ENCODE measurements around the gene MYO18B.

Gene MYO18B

GRCh38 chr22:25748140-25748539, 6.2 kb downstream of the MYO18B start:
- no peak for DNase-seq
- peaks cover 78% of the 10 kb centered on the region for H3K4me1 Mint-ChIP-seq
- CTCF ChIA-PET, result interaction anchor here (4.7 kb wide), 1 partner anchor 25 kb away, joined by 19 read pairs; no protein-coding TSS in a partner anchor
- peak overlapping the region; percentile 93 for H3K27ac Mint-ChIP-seq
- H3K27me3 Mint-ChIP-seq, result no peaks in the 10 kb centered on the region
- H3K4me3 Mint-ChIP-seq, result no peak overlapping the region
- peaks cover 11% of the 10 kb centered on the region for H3K9me3 Mint-ChIP-seq
- peaks cover 27% of the 10 kb centered on the region for H3K36me3 Mint-ChIP-seq

- peak overlapping the region; percentile 93 for H3K27ac Mint-ChIP-seq
- H3K4me3 Mint-ChIP-seq, result no peak overlapping the region
- H3K9me3 Mint-ChIP-seq, result peaks cover 13% of the 10 kb centered on the region
- H3K36me3 Mint-ChIP-seq, result peaks cover 27% of the 10 kb centered on the region
- no peak for DNase-seq
- no peaks in the 10 kb centered on the region for H3K27me3 Mint-ChIP-seq
- peaks cover 76% of the 10 kb centered on the region for H3K4me1 Mint-ChIP-seq
- CTCF ChIA-PET, result interaction anchor here (4.7 kb wide), 1 partner anchor 24 kb away, joined by 19 read pairs; no protein-coding TSS in a partner anchor
These were observed 6.7 kb downstream of the MYO18B start for GRCh38 chr22:25748704-25749103.

GRCh38 chr22:25749420-25750169, 7.6 kb downstream of the MYO18B start:
- CTCF ChIA-PET, result interaction anchor here (0.6 to 4.7 kb wide), 9 partner anchors 11 to 47 kb away, joined by 3 to 19 read pairs (median 3); no protein-coding TSS in a partner anchor
- peaks cover 71% of the 10 kb centered on the region for H3K4me1 Mint-ChIP-seq

GRCh38 chr22:25750569-25751173, 8.7 kb downstream of the MYO18B start:
- Mint-ChIP-seq H3K4me3 (no peak overlapping the region), H3K4me1 (peaks cover 64% of the 10 kb centered on the region), H3K27me3 (no peaks in the 10 kb centered on the region), H3K9me3 (peaks cover 13% of the 10 kb centered on the region), H3K27ac (peak overlapping the region; percentile 93), H3K36me3 (peaks cover 20% of the 10 kb centered on the region)
- CTCF ChIA-PET, result interaction anchor here (1.1 to 4.7 kb wide), 8 partner anchors 9 to 48 kb away, joined by 3 to 19 read pairs (median 3); no protein-coding TSS in a partner anchor
- no peak for DNase-seq

More at GRCh38 chr22:25749420-25750169, 7.6 kb downstream of the MYO18B start:
- H3K27me3 Mint-ChIP-seq, result no peaks in the 10 kb centered on the region
- H3K36me3 Mint-ChIP-seq, result peaks cover 24% of the 10 kb centered on the region
- peak overlapping the region; percentile 93 for H3K27ac Mint-ChIP-seq
- peak; percentile 46 for DNase-seq
- no peak overlapping the region for H3K4me3 Mint-ChIP-seq
- peaks cover 13% of the 10 kb centered on the region for H3K9me3 Mint-ChIP-seq

- H3K36me3 Mint-ChIP-seq, result peaks cover 19% of the 10 kb centered on the region
- no peak for DNase-seq
- CTCF ChIA-PET, result interaction anchor here (1.0 to 4.7 kb wide), 3 partner anchors 22 to 288 kb away, joined by 3 to 19 read pairs (median 3); no protein-coding TSS in a partner anchor
- no peaks in the 10 kb centered on the region for H3K27me3 Mint-ChIP-seq
- peaks cover 64% of the 10 kb centered on the region for H3K4me1 Mint-ChIP-seq
- no peak overlapping the region for H3K4me3 Mint-ChIP-seq
- H3K27ac Mint-ChIP-seq, result peak overlapping the region; percentile 39
- H3K9me3 Mint-ChIP-seq, result peaks cover 12% of the 10 kb centered on the region
These were observed 9.2 kb downstream of the MYO18B start for GRCh38 chr22:25751174-25751581.

- Mint-ChIP-seq H3K27me3 (no peaks in the 10 kb centered on the region), H3K36me3 (peaks cover 17% of the 10 kb centered on the region), H3K4me1 (peaks cover 65% of the 10 kb centered on the region), H3K4me3 (no peak overlapping the region), H3K9me3 (peaks cover 6% of the 10 kb centered on the region), H3K27ac (no peak overlapping the region)
- no peak for DNase-seq
- CTCF ChIA-PET, result no interaction called here
These were observed 10.7 kb downstream of the MYO18B start for GRCh38 chr22:25752615-25753214.

GRCh38 chr22:25753252-25753651, 11.3 kb downstream of the MYO18B start:
- CTCF ChIA-PET, result no interaction called here
- no peak overlapping the region for H3K27ac Mint-ChIP-seq
- H3K4me3 Mint-ChIP-seq, result no peak overlapping the region
- no peaks in the 10 kb centered on the region for H3K27me3 Mint-ChIP-seq
- DNase-seq, result no peak
- peaks cover 6% of the 10 kb centered on the region for H3K9me3 Mint-ChIP-seq
- peaks cover 17% of the 10 kb centered on the region for H3K36me3 Mint-ChIP-seq
- H3K4me1 Mint-ChIP-seq, result peaks cover 65% of the 10 kb centered on the region

GRCh38 chr22:25754527-25755202, 12.7 kb downstream of the MYO18B start:
- peaks cover 13% of the 10 kb centered on the region for H3K36me3 Mint-ChIP-seq
- no peak overlapping the region for H3K27ac Mint-ChIP-seq
- CTCF ChIA-PET, result interaction anchor here (0.6 to 1.2 kb wide), 2 partner anchors 8 to 9 kb away, joined by 3 to 4 read pairs; no protein-coding TSS in a partner anchor

GRCh38 chr22:25757686-25758085, 15.7 kb downstream of the MYO18B start:
- DNase-seq, result no peak
- no peaks in the 10 kb centered on the region for H3K27me3 Mint-ChIP-seq
- CTCF ChIA-PET, result interaction anchor here (1.0 kb wide), 1 partner anchor 15 kb away, joined by 3 read pairs; no protein-coding TSS in a partner anchor
- peaks cover 61% of the 10 kb centered on the region for H3K4me1 Mint-ChIP-seq
- peaks cover 2% of the 10 kb centered on the region for H3K9me3 Mint-ChIP-seq
- H3K4me3 Mint-ChIP-seq, result no peak overlapping the region
- H3K36me3 Mint-ChIP-seq, result peaks cover 5% of the 10 kb centered on the region
- H3K27ac Mint-ChIP-seq, result peak overlapping the region; percentile 72

More at GRCh38 chr22:25754527-25755202, 12.7 kb downstream of the MYO18B start:
- DNase-seq, result no peak
- H3K4me1 Mint-ChIP-seq, result peaks cover 61% of the 10 kb centered on the region
- H3K9me3 Mint-ChIP-seq, result peaks cover 2% of the 10 kb centered on the region
- H3K27me3 Mint-ChIP-seq, result no peaks in the 10 kb centered on the region
- H3K4me3 Mint-ChIP-seq, result no peak overlapping the region

- DNase-seq, result no peak
- peaks cover 59% of the 10 kb centered on the region for H3K4me1 Mint-ChIP-seq
- peaks cover 2% of the 10 kb centered on the region for H3K9me3 Mint-ChIP-seq
- H3K36me3 Mint-ChIP-seq, result peaks cover 5% of the 10 kb centered on the region
- CTCF ChIA-PET, result no interaction called here
- no peaks in the 10 kb centered on the region for H3K27me3 Mint-ChIP-seq
- H3K27ac Mint-ChIP-seq, result no peak overlapping the region
- H3K4me3 Mint-ChIP-seq, result no peak overlapping the region
These were observed 16.3 kb downstream of the MYO18B start for GRCh38 chr22:25758316-25758715.

- H3K4me3 Mint-ChIP-seq, result no peak overlapping the region
- H3K9me3 Mint-ChIP-seq, result peaks cover 3% of the 10 kb centered on the region
- no peak for DNase-seq
- H3K27ac Mint-ChIP-seq, result no peak overlapping the region
- peaks cover 5% of the 10 kb centered on the region for H3K36me3 Mint-ChIP-seq
- no peaks in the 10 kb centered on the region for H3K27me3 Mint-ChIP-seq
- CTCF ChIA-PET, result interaction anchor here (1.1 kb wide), 2 partner anchors 10 to 50 kb away, joined by 3 to 5 read pairs; no protein-coding TSS in a partner anchor
- peaks cover 57% of the 10 kb centered on the region for H3K4me1 Mint-ChIP-seq
These were observed 17.8 kb downstream of the MYO18B start for GRCh38 chr22:25759825-25760231.

GRCh38 chr22:25760294-25760693, 18.3 kb downstream of the MYO18B start:
- no peak for DNase-seq
- H3K36me3 Mint-ChIP-seq, result peaks cover 8% of the 10 kb centered on the region
- H3K4me3 Mint-ChIP-seq, result no peak overlapping the region
- no peaks in the 10 kb centered on the region for H3K27me3 Mint-ChIP-seq
- peaks cover 57% of the 10 kb centered on the region for H3K4me1 Mint-ChIP-seq
- H3K27ac Mint-ChIP-seq, result no peak overlapping the region
- H3K9me3 Mint-ChIP-seq, result peaks cover 3% of the 10 kb centered on the region
- CTCF ChIA-PET, result interaction anchor here (1.1 kb wide), 3 partner anchors 10 to 51 kb away, joined by 3 to 5 read pairs (median 4); no protein-coding TSS in a partner anchor

- Mint-ChIP-seq H3K36me3 (peaks cover 13% of the 10 kb centered on the region), H3K4me3 (no peak overlapping the region), H3K27ac (no peak overlapping the region), H3K27me3 (no peaks in the 10 kb centered on the region), H3K9me3 (peaks cover 10% of the 10 kb centered on the region), H3K4me1 (peaks cover 51% of the 10 kb centered on the region)
- CTCF ChIA-PET, result interaction anchor here (0.8 to 1.2 kb wide), 5 partner anchors 11 to 217 kb away, joined by 3 to 5 read pairs (median 3); no protein-coding TSS in a partner anchor
- DNase-seq, result no peak
These were observed 19.0 kb downstream of the MYO18B start for GRCh38 chr22:25760848-25761595.

All from activated naive CD4-positive, alpha-beta T cell treated with anti-CD3 and anti-CD28 coated beads, Interleukin-2, amount 10 ng/mL, durations not matched to agents 7 days and 5 days (primary cell).